GM18868 (cell line): Measurements from ENCODE around the gene CDK3.

ENCODE experiments used
- ATAC-seq: cut with Tn5 transposase; IDR thresholded peaks from one replicate; pipeline ENCODE4 v1.9.1; 2021; ENCODE audit warnings: mild to moderate bottlenecking, moderate library complexity; ENCODE audit not compliant: unreplicated experiment

CDK3 gene

GRCh38 chr17:76013377-76013932 lies 12.8 kb downstream of the CDK3 start:
- ATAC-seq, result no peak

- no peak for ATAC-seq
Observed at GRCh38 chr17:76014100-76014924, 13.7 kb downstream of the CDK3 start.

- no peak for ATAC-seq
Observed at GRCh38 chr17:76014925-76015261, 14.2 kb downstream of the CDK3 start.

- no peak for ATAC-seq
Observed at GRCh38 chr17:76017481-76018339, 17.1 kb downstream of the CDK3 start.

GRCh38 chr17:76018340-76018680 lies 17.7 kb downstream of the CDK3 start:
- ATAC-seq, result no peak

- ATAC-seq, result no peak
Observed at GRCh38 chr17:76018801-76019200, 18.1 kb downstream of the CDK3 start.

GRCh38 chr17:76019833-76020467 lies 19.3 kb downstream of the CDK3 start:
- ATAC-seq, result no peak

GRCh38 chr17:76022285-76022684 lies 21.6 kb downstream of the CDK3 start:
- no peak for ATAC-seq

- ATAC-seq, result no peak
Observed at GRCh38 chr17:76022973-76023899, 22.6 kb downstream of the CDK3 start.

GRCh38 chr17:76023900-76024237 lies 23.2 kb downstream of the CDK3 start:
- ATAC-seq, result no peak

GRCh38 chr17:76024353-76024752 lies 23.7 kb downstream of the CDK3 start:
- ATAC-seq, result no peak

- no peak for ATAC-seq
Observed at GRCh38 chr17:76025294-76025693, 24.6 kb downstream of the CDK3 start.

- ATAC-seq, result no peak
Observed at GRCh38 chr17:76026714-76027158, 26.1 kb downstream of the CDK3 start.

- ATAC-seq, result no peak
Observed at GRCh38 chr17:76027159-76027839, 26.6 kb downstream of the CDK3 start, which contains the start of gene EVPL. Gene EVPL (minus strand): TSS chr17:76027306. CDS start chr17:76027198, 108 bp downstream.

GRCh38 chr17:76032073-76032779 lies 31.6 kb downstream of the CDK3 start:
- ATAC-seq, result no peak

- ATAC-seq, result no peak
Observed at GRCh38 chr17:76032780-76033108, 32.1 kb downstream of the CDK3 start.

GRCh38 chr17:76033139-76033538 lies 32.5 kb downstream of the CDK3 start:
- ATAC-seq, result no peak

- ATAC-seq, result no peak
Observed at GRCh38 chr17:76034428-76035350, 34.0 kb downstream of the CDK3 start.
